Measurements from ENCODE around the gene GAREM1.
"Not testable (repeated sequence)": the region's sequence is repeated elsewhere in the genome, so short reads cannot be mapped to it uniquely, and the experiment has no call there.

The GAREM1 gene

GRCh38 chr18:32366586-32367538, 103.8 kb downstream of the GAREM1 start:
- no peak for DNase-seq

GRCh38 chr18:32362484-32362883, 108.2 kb downstream of the GAREM1 start:
- DNase-seq, result no peak

- DNase-seq, result no peak
These were observed 109.9 kb downstream of the GAREM1 start for GRCh38 chr18:32360682-32361345.

GRCh38 chr18:32358529-32358928, 112.2 kb downstream of the GAREM1 start:
- DNase-seq, result no peak

GRCh38 chr18:32358075-32358474, 112.6 kb downstream of the GAREM1 start:
- DNase-seq, result no peak

- DNase-seq, result no peak
These were observed 114.8 kb downstream of the GAREM1 start for GRCh38 chr18:32355896-32356295.

GRCh38 chr18:32354518-32354917, 116.2 kb downstream of the GAREM1 start:
- DNase-seq, result no peak

- no peak for DNase-seq
These were observed 117.4 kb downstream of the GAREM1 start for GRCh38 chr18:32353257-32353656.

GRCh38 chr18:32351032-32351431, 119.7 kb downstream of the GAREM1 start:
- DNase-seq, result no peak

- DNase-seq, result no peak
These were observed 120.8 kb downstream of the GAREM1 start for GRCh38 chr18:32349728-32350395.

- DNase-seq, result no peak
These were observed 124.0 kb downstream of the GAREM1 start for GRCh38 chr18:32346671-32347070.

GRCh38 chr18:32343634-32344033, 127.0 kb downstream of the GAREM1 start:
- DNase-seq, result no peak

- not testable (repeated sequence) for DNase-seq
These were observed 129.6 kb downstream of the GAREM1 start for GRCh38 chr18:32341112-32341511.

GRCh38 chr18:32339045-32339444, 131.6 kb downstream of the GAREM1 start:
- DNase-seq, result no peak

GRCh38 chr18:32337821-32338220, 132.9 kb downstream of the GAREM1 start:
- DNase-seq, result no peak

- no peak for DNase-seq
These were observed 133.3 kb downstream of the GAREM1 start for GRCh38 chr18:32337347-32337746.

GRCh38 chr18:32335228-32335627, 135.5 kb downstream of the GAREM1 start:
- no peak for DNase-seq

- no peak for DNase-seq
These were observed 136.9 kb downstream of the GAREM1 start for GRCh38 chr18:32333781-32334180.

- no peak for DNase-seq
These were observed 138.0 kb downstream of the GAREM1 start for GRCh38 chr18:32332708-32333107.

GRCh38 chr18:32328974-32329373, 141.7 kb downstream of the GAREM1 start:
- DNase-seq, result no peak

- DNase-seq, result no peak
These were observed 142.3 kb downstream of the GAREM1 start for GRCh38 chr18:32328379-32328778.

- DNase-seq, result no peak
These were observed 144.0 kb downstream of the GAREM1 start for GRCh38 chr18:32326450-32327308.

GRCh38 chr18:32324181-32324580, 146.5 kb downstream of the GAREM1 start:
- no peak for DNase-seq
